Measurements from ENCODE around the gene GTPBP6.
"Not testable (repeated sequence)": the region's sequence is repeated elsewhere in the genome, so short reads cannot be mapped to it uniquely, and the experiment has no call there.

The GTPBP6 gene

GRCh38 chrX:334331-334891, 15.8 kb upstream of the GTPBP6 start:
- no peak for DNase-seq

- DNase-seq = no peak
Measured at GRCh38 chrX:333611-334311, 15.2 kb upstream of the GTPBP6 start.

GRCh38 chrX:332916-333610, 14.5 kb upstream of the GTPBP6 start:
- no peak for DNase-seq

- no peak for DNase-seq
Measured at GRCh38 chrX:332496-332860, 13.9 kb upstream of the GTPBP6 start.

- no peak for DNase-seq
Measured at GRCh38 chrX:331825-332495, 13.4 kb upstream of the GTPBP6 start.

GRCh38 chrX:331151-331824, 12.7 kb upstream of the GTPBP6 start:
- DNase-seq = no peak

- no peak for DNase-seq
Measured at GRCh38 chrX:330726-331150, 12.1 kb upstream of the GTPBP6 start.

GRCh38 chrX:330141-330725, 11.6 kb upstream of the GTPBP6 start:
- DNase-seq = not testable (repeated sequence)

GRCh38 chrX:329291-329910, 10.8 kb upstream of the GTPBP6 start:
- DNase-seq = no peak

GRCh38 chrX:327660-328126, 9.1 kb upstream of the GTPBP6 start:
- DNase-seq = no peak

GRCh38 chrX:324664-325063, 6.1 kb upstream of the GTPBP6 start:
- DNase-seq = not testable (repeated sequence)

GRCh38 chrX:323721-324628, 5.4 kb upstream of the GTPBP6 start:
- DNase-seq = peak; percentile 53

- no peak for DNase-seq
Measured at GRCh38 chrX:320126-320783, 1.7 kb upstream of the GTPBP6 start.

- DNase-seq = no peak
Measured at GRCh38 chrX:319579-320125, 1.1 kb upstream of the GTPBP6 start.

- peak; percentile 95 for DNase-seq
Measured at GRCh38 chrX:318068-318738, 393 bp downstream of the GTPBP6 start.

GRCh38 chrX:317424-318067, 1.1 kb downstream of the GTPBP6 start:
- DNase-seq = no peak

- no peak for DNase-seq
Measured at GRCh38 chrX:316351-317325, 2.0 kb downstream of the GTPBP6 start.

Measured in effector CD4-positive, alpha-beta T cell (primary cell).